Endothelial cell (in vitro differentiated cells): Measurements from ENCODE around the gene PSKH1. TPM values are rescaled to one million over a fixed set of nuclear protein-coding genes. Genes with fewer than 3 reads are reported as not detected.

Source experiments
- DNase-seq: peaks from one replicate; pipeline ENCODE4 v3.0.0; 2021; ENCODE audit warnings: low spot score
- H3K27ac Mint-ChIP-seq: one replicate; pipeline ENCODE4 v1.8.0; 2021; ENCODE audit warnings: mixed read lengths, inconsistent platforms; ENCODE audit not compliant: unreplicated experiment
- H3K27me3 Mint-ChIP-seq: one replicate; pipeline ENCODE4 v1.8.0; 2021; ENCODE audit warnings: mild to moderate bottlenecking, moderate library complexity, mixed read lengths, inconsistent platforms; ENCODE audit not compliant: unreplicated experiment
- H3K36me3 Mint-ChIP-seq: one replicate; pipeline ENCODE4 v1.8.0; 2021; ENCODE audit warnings: mild to moderate bottlenecking, low read depth, mixed read lengths, inconsistent platforms; ENCODE audit not compliant: unreplicated experiment
- H3K4me1 Mint-ChIP-seq: one replicate; pipeline ENCODE4 v1.8.0; 2021; ENCODE audit warnings: mild to moderate bottlenecking, mixed read lengths, inconsistent platforms; ENCODE audit not compliant: unreplicated experiment
- H3K4me3 Mint-ChIP-seq: one replicate; pipeline ENCODE4 v1.8.0; 2021; ENCODE audit warnings: mild to moderate bottlenecking, mixed read lengths, inconsistent platforms; ENCODE audit not compliant: unreplicated experiment
- H3K9me3 Mint-ChIP-seq: one replicate; pipeline ENCODE4 v1.8.0; 2021; ENCODE audit warnings: mixed read lengths, inconsistent platforms; ENCODE audit not compliant: unreplicated experiment
- total RNA-seq: library from RNA; stranded (reverse); fragmentation: NEBNext Ultra II Directional; extraction: Animal tissue kit (Norgen Biotek cat#: 25700); gene quantifications from one replicate; pipeline ENCODE4 v1.2.1, GENCODE V29; 2021; ENCODE audit not compliant: unreplicated experiment
- TF ChIP-seq, protein P1 (sequence below): fragments of 200-600 bp; sonication (generic); IDR thresholded peaks from one replicate; pipeline ENCODE4 v1.5.0; 2021; ENCODE audit warnings: antibody characterized with exemption; ENCODE audit not compliant: unreplicated experiment

The PSKH1 gene
- total RNA-seq, 1 donor from 2014 or later = 47.5 TPM

DNA sequence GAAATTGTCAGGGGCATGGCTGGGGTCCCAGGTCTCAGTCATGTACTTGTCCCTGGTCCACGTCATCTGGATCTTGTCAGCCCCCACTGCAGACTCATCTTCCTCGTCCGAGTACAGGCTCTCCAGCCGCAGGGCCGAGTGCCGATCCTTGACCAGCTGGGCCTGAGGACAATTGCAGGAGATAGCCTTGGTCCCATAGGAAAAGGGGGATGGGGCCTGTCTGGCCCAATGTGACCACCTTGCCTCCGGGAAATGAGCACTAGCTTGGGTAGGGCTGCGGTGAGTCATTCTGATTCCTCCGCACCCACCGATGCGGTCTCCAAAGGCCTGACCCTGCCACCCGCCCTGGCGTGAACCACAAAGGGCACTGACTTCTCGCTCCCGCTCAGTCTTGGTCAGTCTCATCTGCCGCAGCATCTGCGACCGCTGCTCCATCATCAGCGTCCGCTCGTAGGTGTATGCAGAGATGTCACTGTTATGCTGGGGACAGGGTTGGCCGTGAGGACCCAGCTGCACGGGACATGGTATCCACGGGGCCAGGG lies 52.4 kb downstream of the PSKH1 start:
- peaks cover 4% of the 10 kb centered on the region for H3K36me3 Mint-ChIP-seq
- H3K9me3 Mint-ChIP-seq = no peaks in the 10 kb centered on the region
- DNase-seq = no peak
- H3K4me1 Mint-ChIP-seq = no peaks in the 10 kb centered on the region
- H3K4me3 Mint-ChIP-seq = no peak overlapping the region
- H3K27ac Mint-ChIP-seq = no peak overlapping the region
- H3K27me3 Mint-ChIP-seq = peaks cover 4% of the 10 kb centered on the region
- TF ChIP-seq, protein P1, sequence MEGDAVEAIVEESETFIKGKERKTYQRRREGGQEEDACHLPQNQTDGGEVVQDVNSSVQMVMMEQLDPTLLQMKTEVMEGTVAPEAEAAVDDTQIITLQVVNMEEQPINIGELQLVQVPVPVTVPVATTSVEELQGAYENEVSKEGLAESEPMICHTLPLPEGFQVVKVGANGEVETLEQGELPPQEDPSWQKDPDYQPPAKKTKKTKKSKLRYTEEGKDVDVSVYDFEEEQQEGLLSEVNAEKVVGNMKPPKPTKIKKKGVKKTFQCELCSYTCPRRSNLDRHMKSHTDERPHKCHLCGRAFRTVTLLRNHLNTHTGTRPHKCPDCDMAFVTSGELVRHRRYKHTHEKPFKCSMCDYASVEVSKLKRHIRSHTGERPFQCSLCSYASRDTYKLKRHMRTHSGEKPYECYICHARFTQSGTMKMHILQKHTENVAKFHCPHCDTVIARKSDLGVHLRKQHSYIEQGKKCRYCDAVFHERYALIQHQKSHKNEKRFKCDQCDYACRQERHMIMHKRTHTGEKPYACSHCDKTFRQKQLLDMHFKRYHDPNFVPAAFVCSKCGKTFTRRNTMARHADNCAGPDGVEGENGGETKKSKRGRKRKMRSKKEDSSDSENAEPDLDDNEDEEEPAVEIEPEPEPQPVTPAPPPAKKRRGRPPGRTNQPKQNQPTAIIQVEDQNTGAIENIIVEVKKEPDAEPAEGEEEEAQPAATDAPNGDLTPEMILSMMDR = no peak

DNA sequence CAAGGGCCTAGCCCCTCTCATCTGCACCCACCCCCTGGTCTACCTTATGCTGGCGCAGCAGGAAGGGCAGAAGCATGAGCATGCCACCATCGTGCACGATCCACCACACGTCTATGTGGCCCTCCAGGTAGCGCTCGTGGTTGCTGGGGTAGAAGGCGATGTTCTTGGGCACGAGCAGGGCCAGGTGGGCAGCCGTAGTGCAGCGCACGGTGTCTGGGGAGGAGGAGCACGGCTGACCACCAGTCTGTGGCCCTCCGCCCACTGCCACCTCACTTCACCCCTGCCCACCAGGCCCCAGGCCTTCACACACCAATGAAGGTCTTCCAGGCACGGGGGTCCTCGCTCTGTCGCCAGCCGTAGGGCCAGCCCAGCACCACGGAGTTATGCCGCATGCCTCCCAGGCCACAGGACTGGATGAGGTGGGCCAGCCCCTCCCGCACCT lies 53.1 kb downstream of the PSKH1 start:
- no peak overlapping the region for H3K27ac Mint-ChIP-seq
- peaks cover 4% of the 10 kb centered on the region for H3K36me3 Mint-ChIP-seq
- peaks cover 6% of the 10 kb centered on the region for H3K27me3 Mint-ChIP-seq
- no peaks in the 10 kb centered on the region for H3K4me1 Mint-ChIP-seq
- H3K9me3 Mint-ChIP-seq = no peaks in the 10 kb centered on the region
- TF ChIP-seq, protein P1 = no peak
- no peak for DNase-seq
- no peak overlapping the region for H3K4me3 Mint-ChIP-seq

- peaks cover 6% of the 10 kb centered on the region for H3K27me3 Mint-ChIP-seq
- TF ChIP-seq, protein P1 = no peak
- no peaks in the 10 kb centered on the region for H3K4me1 Mint-ChIP-seq
- no peak overlapping the region for H3K27ac Mint-ChIP-seq
- H3K9me3 Mint-ChIP-seq = no peaks in the 10 kb centered on the region
- H3K36me3 Mint-ChIP-seq = peaks cover 7% of the 10 kb centered on the region
- H3K4me3 Mint-ChIP-seq = no peak overlapping the region
- no peak for DNase-seq
Observed at GRCh38 chr16:67946966-67947558, 54.0 kb downstream of the PSKH1 start.

DNA sequence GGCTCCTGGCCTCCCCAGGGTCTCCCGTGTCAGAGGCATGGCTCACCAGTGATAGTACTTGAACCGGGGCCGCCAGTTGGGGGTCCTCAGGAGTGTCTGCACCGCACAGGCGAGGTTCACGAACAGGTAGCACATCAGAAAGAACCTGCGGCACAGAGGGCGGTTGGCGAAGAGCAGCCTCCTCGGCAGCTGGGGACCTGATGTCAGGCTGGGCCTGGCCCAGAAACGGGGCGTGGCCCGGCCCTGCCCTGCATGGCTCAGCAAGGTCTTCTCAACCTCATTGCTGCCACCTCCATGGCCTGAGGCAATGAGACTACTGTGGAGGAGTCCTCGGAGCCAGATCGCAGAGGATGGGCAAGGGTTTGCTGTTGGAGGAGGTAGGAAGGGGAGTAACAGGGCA lies 55.0 kb downstream of the PSKH1 start:
- Mint-ChIP-seq H3K27ac (no peak overlapping the region), H3K4me1 (no peaks in the 10 kb centered on the region), H3K36me3 (peaks cover 9% of the 10 kb centered on the region), H3K4me3 (no peak overlapping the region), H3K9me3 (no peaks in the 10 kb centered on the region), H3K27me3 (peaks cover 8% of the 10 kb centered on the region)
- TF ChIP-seq, protein P1 = no peak
- DNase-seq = no peak

DNA sequence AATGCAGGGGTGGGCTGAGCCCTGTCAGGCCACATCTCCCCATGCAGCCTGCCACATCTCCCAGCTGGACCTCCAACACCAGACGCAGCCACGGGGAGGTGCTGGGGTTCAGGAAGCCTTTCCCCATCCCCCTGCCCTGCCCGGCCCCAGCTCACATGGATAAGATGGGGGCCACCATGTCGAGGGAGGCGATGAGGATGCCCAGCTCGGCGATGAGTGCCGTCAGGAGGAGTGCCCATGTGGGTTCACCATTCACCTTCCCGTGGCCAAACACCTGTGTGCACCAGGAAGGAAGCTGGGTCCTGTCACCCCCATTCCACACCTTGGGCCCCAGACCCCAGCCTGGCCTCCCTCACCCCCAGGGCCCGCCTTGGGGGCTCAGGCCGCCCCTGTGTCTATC lies 56.6 kb downstream of the PSKH1 start:
- DNase-seq = no peak
- H3K27ac Mint-ChIP-seq = no peak overlapping the region
- H3K4me1 Mint-ChIP-seq = no peaks in the 10 kb centered on the region
- H3K9me3 Mint-ChIP-seq = no peaks in the 10 kb centered on the region
- peaks cover 17% of the 10 kb centered on the region for H3K36me3 Mint-ChIP-seq
- H3K27me3 Mint-ChIP-seq = peaks cover 8% of the 10 kb centered on the region
- TF ChIP-seq, protein P1 = no peak
- H3K4me3 Mint-ChIP-seq = no peak overlapping the region
